ENCODE measurements around the gene KRAS. TPM values are rescaled to one million over a fixed set of nuclear protein-coding genes. Genes with fewer than 3 reads are reported as not detected.

KRAS gene
- total and polyA plus RNA-seq, 2 of the 4 experiments (the other 2 are of a cell fraction), result 9.3 to 10.7 TPM

- H2AK9ac ChIP-seq (replicated peaks; ENCODE audit: low read depth, low read length, poor library complexity), result no peak overlapping the region
- ChIA-PET POLR2A (ENCODE audit: unreplicated experiment) (no interaction called here), CTCF (no interaction called here)
- no peak overlapping the region for H2AK5ac ChIP-seq (ENCODE audit: low read depth, low read length)
- no peaks in the 10 kb centered on the region for H3K4me1 ChIP-seq (ENCODE audit: control insufficient read depth, insufficient read depth, low read length)
- in situ Hi-C loops (cut with MboI; ENCODE audit: low sequenced_read_pairs) (no loop called here), dilution Hi-C loops (cut with HindIII; ENCODE audit: low sequenced_read_pairs, unreplicated experiment) (no loop called here), intact Hi-C loops (cut with micrococcal nuclease) (no loop called here)
- no peak overlapping the region for H2BK5ac ChIP-seq (ENCODE audit: low read depth, low read length, poor library complexity, severe bottlenecking)
- TF ChIP-seq CEBPB (IDR thresholded peaks at IDR 0.05; ENCODE audit: low read depth, low read length), result no peak
- TF ChIP-seq CHD1 (IDR thresholded peaks at IDR 0.05; ENCODE audit: low read depth, low read length), result no peak
- TF ChIP-seq USF2 (IDR thresholded peaks at IDR 0.05; ENCODE audit: low read depth, low read length), result no peak
- no peak for TF ChIP-seq RFX5 (IDR thresholded peaks at IDR 0.05; ENCODE audit: low read depth, low read length)
- TF ChIP-seq NFE2L2 (IDR thresholded peaks at IDR 0.05; ENCODE audit: low read depth, low read length), result no peak
- no peak for TF ChIP-seq CTCF (conservative IDR thresholded peaks at IDR 0.05; ENCODE audit: low read depth, low read length)
- no peak for TF ChIP-seq FOS (IDR thresholded peaks at IDR 0.05; ENCODE audit: low read depth, low read length)
- WGBS, 2 experiments (ENCODE audit: extremely low coverage in 2 of 2, insufficient read length in 1 of 2), result no CpG with 5 or more reads among the region's 4 CpGs
- no peak overlapping the region for H4K91ac ChIP-seq (ENCODE audit: insufficient read depth, low read depth, low read length)
- H3K9me3 ChIP-seq (ENCODE audit: control insufficient read depth, insufficient read depth, low read length), result no peaks in the 10 kb centered on the region
- no peak overlapping the region for H3K23ac ChIP-seq (ENCODE audit: low read depth, low read length)
- H3K56ac ChIP-seq (ENCODE audit: extremely low read depth, insufficient read depth, low read length), result no peak overlapping the region
- H2AFZ ChIP-seq (replicated peaks; ENCODE audit: low read length, poor library complexity), result no peak overlapping the region
- no peak overlapping the region for H3K4me3 ChIP-seq (ENCODE audit: insufficient read depth, low read depth, low read length)
- H3K4ac ChIP-seq (ENCODE audit: low read depth, low read length), result no peak overlapping the region
- H3K27me3 ChIP-seq (ENCODE audit: control insufficient read depth, insufficient read depth, low read length), result no peaks in the 10 kb centered on the region
- H3K18ac ChIP-seq (ENCODE audit: low read depth, low read length), result no peak overlapping the region
- no peak overlapping the region for H3K27ac ChIP-seq (ENCODE audit: insufficient read depth, low read length)
- H3K9ac ChIP-seq (ENCODE audit: low read depth, low read length), result no peak overlapping the region
- no peaks in the 10 kb centered on the region for H3K36me3 ChIP-seq (ENCODE audit: control insufficient read depth, insufficient read depth, low read length)
- no peak overlapping the region for H4K5ac ChIP-seq (ENCODE audit: low read depth, low read length)
- H2BK20ac ChIP-seq (ENCODE audit: low read depth, low read length), result no peak overlapping the region
- no TSS peak for BruUV-seq (replicated peaks)
- no peaks in the 10 kb centered on the region for H4K20me1 ChIP-seq (ENCODE audit: insufficient read depth, low read length)
- no peak overlapping the region for H3K14ac ChIP-seq (replicated peaks; ENCODE audit: low read depth, low read length)
- no peaks in the 10 kb centered on the region for H3K9me1 ChIP-seq (ENCODE audit: insufficient read depth, low read length)
- no peak overlapping the region for H2BK120ac ChIP-seq (ENCODE audit: low read depth, low read length)
- no peak for ATAC-seq (ENCODE audit: low read depth)
- no peaks in the 10 kb centered on the region for H3K79me1 ChIP-seq (ENCODE audit: low read depth in 1 of 2, low read length in 2 of 2)
- no peak overlapping the region for H4K8ac ChIP-seq (ENCODE audit: low read depth in 2 of 2, low read length in 2 of 2)
- no peak overlapping the region for H3K4me2 ChIP-seq (ENCODE audit: low read depth, low read length)
- no peak for DNase-seq
- H2BK15ac ChIP-seq (ENCODE audit: low read depth, low read length), result no peak overlapping the region
These were observed 33.3 kb upstream of the KRAS start for GRCh38 chr12:25284024-25284423.
